ENCODE data around the gene GRIP2.

Gene GRIP2

DNA sequence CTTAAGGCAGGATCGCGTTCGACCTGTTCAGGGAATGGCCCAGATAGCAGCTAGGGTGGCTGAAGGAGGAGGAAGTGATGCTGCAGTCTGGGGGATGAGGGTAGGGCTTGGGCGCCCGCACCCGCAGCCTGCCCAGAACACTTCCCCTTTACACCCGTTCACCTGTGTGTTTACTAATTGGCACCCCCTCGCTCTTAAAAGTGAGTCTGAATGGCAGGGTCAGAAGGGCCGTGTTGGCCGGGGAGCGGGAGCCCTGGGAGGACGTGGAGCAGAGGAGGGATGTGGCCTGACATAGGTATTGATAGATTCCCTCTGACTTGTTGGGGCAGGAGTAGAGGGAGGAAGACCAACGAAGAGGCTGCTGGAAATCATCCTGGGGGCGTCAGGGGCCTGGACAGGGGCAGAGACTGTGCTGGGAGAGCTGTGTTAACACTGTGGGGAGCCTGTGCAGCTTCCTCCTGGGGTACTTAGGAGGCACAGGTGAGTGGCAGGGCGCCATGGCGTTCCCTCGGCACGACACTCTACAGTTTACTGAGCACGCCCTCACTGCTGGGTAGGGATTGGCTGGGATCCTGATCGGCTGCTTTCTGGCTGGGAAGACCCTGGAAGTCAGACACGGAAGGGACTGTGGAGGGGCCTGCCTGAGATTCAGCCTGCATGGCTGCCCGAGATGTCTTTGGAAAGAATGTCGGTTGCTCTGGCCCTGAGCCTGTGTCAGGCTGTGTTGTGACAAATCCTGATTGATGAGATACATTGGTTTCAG lies 86.1 kb downstream of the GRIP2 start:
- Histone ChIP-seq H3K4me1 (ENCODE audit: control insufficient read depth, insufficient read depth, low read length) (0 out of 2 replicates have a peak, but pooled peaks cover 2% of the 10 kb centered on the region), H3K27ac (ENCODE audit: low read length) (no peak overlapping the region), H3K4me3 (ENCODE audit: low read length) (no peak overlapping the region), H3K36me3 (ENCODE audit: control insufficient read depth, insufficient read depth, low read length) (peaks cover 22% of the 10 kb centered on the region; the same call in 1 of the 2 replicates), H3K27me3 (ENCODE audit: control insufficient read depth, insufficient read depth, low read length) (no peaks in the 10 kb centered on the region), H3K9me3 (ENCODE audit: control insufficient read depth, insufficient read depth, low read length) (no peaks in the 10 kb centered on the region)
- no peak for DNase-seq (ENCODE audit: low read depth, low spot score)
- no CpG with 5 or more reads among the region's 23 CpGs for WGBS (ENCODE audit: insufficient coverage, insufficient read length)

DNA sequence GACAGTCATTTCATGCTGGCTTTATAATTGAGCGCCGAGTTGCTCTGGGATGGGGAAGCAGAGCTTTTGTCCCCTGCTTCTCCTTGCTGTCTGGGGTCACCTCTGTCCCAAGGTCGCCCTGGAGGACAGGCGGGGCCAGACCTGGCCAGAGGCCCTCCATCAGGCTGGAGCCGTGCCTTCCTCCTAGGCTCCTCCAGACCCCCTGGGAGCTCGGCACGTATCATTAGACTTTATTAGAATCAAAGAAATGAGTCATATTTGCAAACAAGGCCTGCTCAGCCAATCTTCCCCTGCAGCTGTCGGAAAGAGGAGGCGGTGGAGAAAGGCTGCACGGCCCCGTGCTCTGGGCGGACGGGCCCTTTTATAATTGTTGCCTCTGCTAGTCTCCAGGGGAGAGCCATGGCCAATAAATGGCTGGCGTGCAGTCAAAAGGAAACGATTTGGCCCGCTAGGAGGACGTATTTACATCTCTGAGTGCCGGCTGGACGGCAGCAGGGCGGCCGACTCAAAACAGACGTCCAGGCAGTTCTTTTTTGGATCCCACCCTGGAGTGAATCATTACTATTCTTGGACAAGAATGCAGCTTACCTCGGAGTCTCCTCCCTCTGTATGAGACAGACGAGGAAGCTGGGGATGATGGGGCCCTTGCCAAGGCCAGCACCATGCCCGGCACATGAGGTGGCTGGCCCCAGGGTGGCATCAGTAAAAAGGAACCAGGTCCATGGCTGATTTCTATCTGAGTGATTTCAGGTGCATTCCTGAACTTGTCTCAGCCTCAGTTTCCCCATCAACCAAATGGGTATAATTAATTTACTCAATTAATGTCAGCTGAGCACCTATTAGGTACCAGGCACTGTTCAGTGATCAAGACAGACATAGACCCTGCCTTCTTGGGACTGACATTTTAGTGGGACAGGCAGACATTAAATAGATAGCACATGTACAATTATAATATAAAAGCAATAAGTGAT lies 87.1 kb downstream of the GRIP2 start:
- peaks cover 32% of the 10 kb centered on the region; the same call in 1 of the 2 replicates for H3K36me3 ChIP-seq (ENCODE audit: control insufficient read depth, insufficient read depth, low read length)
- no CpG with 5 or more reads among the region's 25 CpGs for WGBS (ENCODE audit: insufficient coverage, insufficient read length)
- no peak for DNase-seq (ENCODE audit: low read depth, low spot score)

DNA sequence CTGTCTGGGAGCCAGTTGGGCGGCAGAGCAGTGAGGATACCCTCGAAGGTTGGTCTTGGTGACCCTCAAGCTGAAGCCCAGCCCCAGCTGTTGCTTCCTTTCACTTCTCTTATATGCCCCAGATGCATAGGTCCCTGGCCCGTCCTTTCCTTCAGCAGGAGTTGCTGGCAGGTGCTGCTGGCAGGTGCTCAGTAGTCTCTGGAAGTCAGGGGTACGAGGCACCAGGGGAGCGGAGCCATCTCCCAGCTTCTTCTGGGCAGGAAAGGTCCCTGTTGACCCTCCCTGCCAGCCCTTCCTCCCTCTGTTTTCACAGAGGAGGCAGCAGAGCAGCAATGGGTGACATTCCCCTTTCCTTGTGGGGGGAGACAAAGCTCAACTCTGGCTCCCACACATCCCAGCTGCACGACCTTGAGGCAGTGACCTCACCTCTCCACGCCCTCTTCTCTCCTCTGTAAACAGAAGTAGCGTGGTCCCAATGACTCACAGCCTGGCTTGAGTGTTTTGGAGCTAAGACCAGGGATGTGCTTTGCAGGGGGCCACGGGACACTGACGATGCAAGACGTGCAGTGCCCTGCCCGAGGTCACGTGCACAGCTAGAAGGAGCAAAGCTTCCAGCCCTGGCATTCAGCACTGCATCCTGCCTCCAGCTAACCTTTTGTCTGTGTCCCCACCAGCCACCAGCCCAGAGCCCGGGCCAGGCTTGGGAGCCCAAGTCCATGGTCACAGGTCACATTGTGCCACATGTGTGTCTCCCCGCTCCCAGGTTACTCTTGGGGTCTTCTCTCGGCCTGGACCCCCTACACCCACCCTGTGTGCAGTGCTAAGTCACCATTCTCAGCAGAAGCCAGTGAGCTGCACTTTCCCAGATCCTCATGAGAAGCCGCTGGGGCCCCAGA lies 88.0 kb downstream of the GRIP2 start:
- H3K9me3 ChIP-seq (ENCODE audit: control insufficient read depth, insufficient read depth, low read length), result no peaks in the 10 kb centered on the region
- WGBS (ENCODE audit: insufficient coverage, insufficient read length), result no CpG with 5 or more reads among the region's 17 CpGs
- peaks cover 38% of the 10 kb centered on the region for H3K36me3 ChIP-seq (ENCODE audit: control insufficient read depth, insufficient read depth, low read length)
- no peak overlapping the region for H3K27ac ChIP-seq (ENCODE audit: low read length)
- DNase-seq (ENCODE audit: low read depth, low spot score), result no peak
- no peaks in the 10 kb centered on the region for H3K27me3 ChIP-seq (ENCODE audit: control insufficient read depth, insufficient read depth, low read length)
- H3K4me3 ChIP-seq (ENCODE audit: low read length), result no peak overlapping the region
- H3K4me1 ChIP-seq (ENCODE audit: control insufficient read depth, insufficient read depth, low read length), result no peaks in the 10 kb centered on the region

More for the DNA sequence above, 87.1 kb downstream of the GRIP2 start:
- H3K9me3 ChIP-seq (ENCODE audit: control insufficient read depth, insufficient read depth, low read length), result no peaks in the 10 kb centered on the region
- H3K4me3 ChIP-seq (ENCODE audit: low read length), result no peak overlapping the region
- no peaks in the 10 kb centered on the region for H3K27me3 ChIP-seq (ENCODE audit: control insufficient read depth, insufficient read depth, low read length)
- H3K4me1 ChIP-seq (ENCODE audit: control insufficient read depth, insufficient read depth, low read length), result 0 out of 2 replicates have a peak, but pooled peaks cover 2% of the 10 kb centered on the region
- no peak overlapping the region for H3K27ac ChIP-seq (ENCODE audit: low read length)

DNA sequence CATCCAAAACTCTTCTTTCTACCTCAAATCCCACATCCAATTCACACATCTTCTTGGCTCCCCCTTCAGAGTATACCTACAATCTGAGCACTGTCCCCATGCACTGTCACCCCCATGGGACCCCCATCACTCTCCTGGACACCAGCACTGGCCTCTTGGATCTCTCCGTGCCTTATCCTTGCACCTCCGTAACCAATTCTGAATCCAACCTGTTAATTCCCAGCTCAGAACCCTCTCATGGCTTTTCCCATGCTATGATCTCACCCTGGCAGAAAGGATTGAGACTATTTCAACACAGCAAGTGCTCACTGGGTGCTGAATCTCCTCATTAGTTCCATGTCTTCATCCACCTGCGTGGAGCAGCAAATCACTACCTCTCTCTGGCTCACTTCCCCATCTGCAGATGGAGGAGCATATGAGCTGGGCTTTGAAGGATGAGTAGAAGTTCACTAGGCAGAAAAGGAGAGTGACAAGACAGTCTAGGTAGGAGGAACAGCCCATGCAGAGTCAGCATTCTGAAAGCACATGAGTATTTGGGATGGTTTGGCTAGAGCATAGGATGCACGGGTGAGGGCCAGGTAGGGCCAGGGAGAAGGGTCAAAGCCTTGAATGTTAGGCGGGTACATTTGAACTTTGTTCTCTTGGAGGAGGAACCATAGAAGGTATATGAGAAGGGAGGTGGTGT lies 89.1 kb downstream of the GRIP2 start:
- Histone ChIP-seq H3K27ac (ENCODE audit: low read length) (no peak overlapping the region), H3K9me3 (ENCODE audit: control insufficient read depth, insufficient read depth, low read length) (no peaks in the 10 kb centered on the region), H3K27me3 (ENCODE audit: control insufficient read depth, insufficient read depth, low read length) (no peaks in the 10 kb centered on the region), H3K36me3 (ENCODE audit: control insufficient read depth, insufficient read depth, low read length) (peaks cover 41% of the 10 kb centered on the region), H3K4me1 (ENCODE audit: control insufficient read depth, insufficient read depth, low read length) (no peaks in the 10 kb centered on the region), H3K4me3 (ENCODE audit: low read length) (no peak overlapping the region)
- DNase-seq (ENCODE audit: low read depth, low spot score), result no peak
- no CpG with 5 or more reads among the region's 5 CpGs for WGBS (ENCODE audit: insufficient coverage, insufficient read length)

DNA sequence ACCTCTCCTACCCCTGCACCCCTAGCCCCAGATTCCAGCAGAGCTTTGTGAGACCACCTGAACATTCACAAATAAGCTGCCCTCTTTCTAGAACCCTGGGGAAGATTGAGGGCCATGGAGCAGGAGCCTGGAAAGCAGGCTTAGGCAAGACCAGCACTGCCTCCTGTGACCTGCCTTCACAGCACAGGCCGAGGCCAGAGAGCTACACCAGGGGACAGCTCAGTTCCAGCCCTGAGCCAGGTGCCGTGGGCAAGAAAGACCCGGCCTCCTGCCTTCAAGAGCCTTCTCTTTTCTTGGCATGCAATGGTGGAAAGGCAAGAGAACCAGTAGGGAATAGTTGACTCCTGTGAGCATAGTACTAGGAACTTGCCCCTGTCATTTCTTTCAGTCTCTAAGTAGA lies 89.6 kb downstream of the GRIP2 start:
- Histone ChIP-seq H3K36me3 (ENCODE audit: control insufficient read depth, insufficient read depth, low read length) (peaks cover 46% of the 10 kb centered on the region), H3K4me1 (ENCODE audit: control insufficient read depth, insufficient read depth, low read length) (no peaks in the 10 kb centered on the region)
- WGBS (ENCODE audit: insufficient coverage, insufficient read length), result no CpG with 5 or more reads among the region's 3 CpGs

DNA sequence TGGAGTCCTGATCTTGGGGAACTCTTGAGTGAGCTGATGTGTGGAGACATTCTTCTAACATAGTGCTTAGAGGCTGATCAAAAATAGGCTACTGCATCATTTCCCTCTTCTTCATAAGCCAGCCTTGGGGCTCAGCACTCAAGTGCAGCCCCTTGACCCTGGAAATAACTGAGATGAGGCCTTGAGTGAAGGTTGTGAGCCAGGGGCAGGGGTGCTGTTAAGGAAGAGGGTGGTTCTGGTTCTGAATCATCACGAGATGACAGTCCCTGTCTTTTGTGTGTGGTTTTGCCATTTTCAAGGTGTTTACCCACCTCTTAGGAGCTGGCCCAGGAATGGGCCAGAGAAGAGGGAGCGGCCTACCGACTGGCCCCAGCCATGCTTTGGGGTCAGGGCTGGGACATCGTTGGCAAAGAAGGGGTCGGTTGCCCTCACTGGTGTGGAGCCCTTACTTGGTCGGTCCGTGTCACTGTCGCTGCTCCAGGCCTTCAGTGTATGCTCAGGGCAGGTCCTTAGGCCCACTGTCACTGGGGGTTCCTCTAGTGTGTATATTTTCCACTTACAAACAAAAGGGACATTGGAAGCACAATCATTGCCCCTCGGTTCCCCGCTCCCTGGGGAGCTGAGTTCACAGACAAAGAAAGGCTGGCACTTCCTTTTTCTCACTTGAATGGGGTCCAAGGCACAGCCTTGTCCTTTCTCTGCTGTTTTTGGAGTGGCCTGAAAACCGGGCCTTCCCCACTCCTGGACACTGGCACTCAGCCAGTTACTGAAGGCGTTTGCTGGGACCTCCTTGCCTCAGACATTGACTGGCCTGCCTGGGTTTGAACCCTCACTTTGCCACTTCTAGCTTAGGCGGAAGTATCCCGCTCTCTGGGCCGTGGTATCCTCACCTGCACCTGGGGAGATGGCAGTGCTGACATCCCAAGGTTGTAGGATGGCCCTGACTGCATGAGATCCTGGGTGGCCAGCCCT lies 91.1 kb downstream of the GRIP2 start:
- Histone ChIP-seq H3K4me1 (ENCODE audit: control insufficient read depth, insufficient read depth, low read length) (no peaks in the 10 kb centered on the region), H3K36me3 (ENCODE audit: control insufficient read depth, insufficient read depth, low read length) (peaks cover 40% of the 10 kb centered on the region), H3K27ac (ENCODE audit: low read length) (no peak overlapping the region), H3K9me3 (ENCODE audit: control insufficient read depth, insufficient read depth, low read length) (no peaks in the 10 kb centered on the region), H3K4me3 (ENCODE audit: low read length) (no peak overlapping the region), H3K27me3 (ENCODE audit: control insufficient read depth, insufficient read depth, low read length) (no peaks in the 10 kb centered on the region)
- no CpG with 5 or more reads among the region's 15 CpGs for WGBS (ENCODE audit: insufficient coverage, insufficient read length)
- no peak for DNase-seq (ENCODE audit: low read depth, low spot score)

More for the DNA sequence above, 89.6 kb downstream of the GRIP2 start:
- Histone ChIP-seq H3K27me3 (ENCODE audit: control insufficient read depth, insufficient read depth, low read length) (no peaks in the 10 kb centered on the region), H3K9me3 (ENCODE audit: control insufficient read depth, insufficient read depth, low read length) (no peaks in the 10 kb centered on the region), H3K4me3 (ENCODE audit: low read length) (no peak overlapping the region), H3K27ac (ENCODE audit: low read length) (no peak overlapping the region)
- DNase-seq (ENCODE audit: low read depth, low spot score), result no peak

DNA sequence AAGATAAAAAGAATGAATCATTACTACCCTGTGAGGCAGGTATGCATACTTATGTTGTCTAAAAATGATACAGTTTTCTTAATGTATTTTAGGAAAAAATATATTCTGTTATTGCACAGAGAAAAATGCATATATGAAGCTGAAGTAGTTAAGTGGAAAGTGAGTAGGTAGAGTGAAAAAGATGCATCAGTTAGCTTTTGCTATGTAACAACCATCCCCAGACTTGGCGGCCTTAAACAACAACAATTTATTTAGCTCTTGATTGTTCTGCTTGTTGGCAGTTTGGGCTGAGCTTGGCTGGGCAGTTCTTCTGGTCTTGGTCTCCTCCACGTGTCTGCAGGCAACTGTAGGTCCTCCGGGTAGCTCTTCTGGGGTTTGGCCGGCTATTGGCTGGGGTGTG lies 92.1 kb downstream of the GRIP2 start:
- WGBS (ENCODE audit: insufficient coverage, insufficient read length), result no CpG with 5 or more reads among the region's 4 CpGs
- H3K9me3 ChIP-seq (ENCODE audit: control insufficient read depth, insufficient read depth, low read length), result no peaks in the 10 kb centered on the region
- H3K4me1 ChIP-seq (ENCODE audit: control insufficient read depth, insufficient read depth, low read length), result no peaks in the 10 kb centered on the region
- peaks cover 47% of the 10 kb centered on the region for H3K36me3 ChIP-seq (ENCODE audit: control insufficient read depth, insufficient read depth, low read length)
- DNase-seq (ENCODE audit: low read depth, low spot score), result no peak
- H3K27me3 ChIP-seq (ENCODE audit: control insufficient read depth, insufficient read depth, low read length), result no peaks in the 10 kb centered on the region
- H3K27ac ChIP-seq (ENCODE audit: low read length), result no peak overlapping the region
- no peak overlapping the region for H3K4me3 ChIP-seq (ENCODE audit: low read length)

DNA sequence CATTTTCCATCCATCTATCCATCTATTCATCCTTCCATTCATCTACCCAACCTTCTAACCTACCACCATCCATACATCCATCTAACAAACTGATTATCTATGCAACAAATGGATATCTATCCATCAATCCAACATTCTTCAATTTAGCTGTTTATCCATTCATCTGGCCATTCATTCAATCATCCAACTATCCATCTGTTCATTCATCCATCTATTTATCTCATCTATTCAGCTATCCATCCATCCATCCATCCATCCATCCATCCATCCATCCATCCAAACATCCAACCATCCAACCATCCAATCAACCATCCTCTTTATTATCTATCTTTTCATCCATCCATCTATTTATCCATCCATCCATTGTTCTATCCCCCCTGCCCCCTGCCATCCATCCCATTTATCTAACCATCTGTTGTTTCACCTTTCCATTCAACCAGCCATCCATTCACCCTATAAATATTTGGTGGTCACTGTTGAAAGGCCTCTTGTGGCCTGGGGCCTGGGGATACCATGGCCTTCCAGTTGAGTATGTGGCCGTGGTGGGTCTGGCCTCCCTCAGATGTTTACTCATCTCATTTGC lies 93.1 kb downstream of the GRIP2 start:
- WGBS (ENCODE audit: insufficient coverage, insufficient read length), result no CpG with 5 or more reads among the region's 1 CpG
- peaks cover 44% of the 10 kb centered on the region for H3K36me3 ChIP-seq (ENCODE audit: control insufficient read depth, insufficient read depth, low read length)
- H3K27ac ChIP-seq (ENCODE audit: low read length), result no peak overlapping the region
- no peaks in the 10 kb centered on the region for H3K27me3 ChIP-seq (ENCODE audit: control insufficient read depth, insufficient read depth, low read length)
- no peak overlapping the region for H3K4me3 ChIP-seq (ENCODE audit: low read length)
- no peaks in the 10 kb centered on the region for H3K4me1 ChIP-seq (ENCODE audit: control insufficient read depth, insufficient read depth, low read length)
- DNase-seq (ENCODE audit: low read depth, low spot score), result no peak
- no peaks in the 10 kb centered on the region for H3K9me3 ChIP-seq (ENCODE audit: control insufficient read depth, insufficient read depth, low read length)

DNA sequence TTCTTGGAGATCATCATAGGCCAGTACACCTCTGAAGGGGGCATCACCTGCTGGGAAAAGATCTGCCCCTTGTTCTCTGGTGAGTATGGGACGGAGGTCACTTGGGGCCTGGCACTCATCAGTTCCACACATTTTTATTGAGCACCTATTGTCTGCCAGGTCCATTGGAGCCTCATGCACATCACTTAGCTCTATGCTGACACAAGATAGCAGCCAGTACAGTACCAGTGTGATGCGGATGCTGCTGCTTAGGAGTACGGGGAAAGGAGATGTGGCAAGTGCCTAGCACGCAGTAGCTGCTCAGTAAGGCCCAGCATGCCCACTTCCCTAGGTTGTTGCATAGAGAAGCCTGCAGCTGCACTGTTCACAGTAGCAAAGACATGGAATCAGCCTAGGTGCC lies 94.4 kb downstream of the GRIP2 start:
- H3K27me3 ChIP-seq (ENCODE audit: control insufficient read depth, insufficient read depth, low read length), result no peaks in the 10 kb centered on the region
- no peak overlapping the region for H3K4me3 ChIP-seq (ENCODE audit: low read length)
- H3K4me1 ChIP-seq (ENCODE audit: control insufficient read depth, insufficient read depth, low read length), result no peaks in the 10 kb centered on the region
- no peaks in the 10 kb centered on the region for H3K9me3 ChIP-seq (ENCODE audit: control insufficient read depth, insufficient read depth, low read length)
- peaks cover 40% of the 10 kb centered on the region for H3K36me3 ChIP-seq (ENCODE audit: control insufficient read depth, insufficient read depth, low read length)
- WGBS (ENCODE audit: insufficient coverage, insufficient read length), result no CpG with 5 or more reads among the region's 4 CpGs
- H3K27ac ChIP-seq (ENCODE audit: low read length), result no peak overlapping the region
- DNase-seq (ENCODE audit: low read depth, low spot score), result no peak

Data from iPS DF 6.9 (cell line).